Fibroblast of the aortic adventitia (primary cell): ENCODE measurements around the gene UBE2M. TPM values are rescaled to one million over a fixed set of nuclear protein-coding genes. Genes with fewer than 3 reads are reported as not detected.

Source experiments
- DNase-seq: peaks from one replicate; pipeline ENCODE4 v3.0.0-alpha.2; 2010; ENCODE audit warnings: low read depth
- H3K4me3 ChIP-seq: 2 replicates; pipeline ENCODE4 v1.5.1; 2011; ENCODE audit warnings: low read depth, mild to moderate bottlenecking, control low read depth, low read length, moderate library complexity
- CTCF ChIP-seq: IDR thresholded peaks from 2 replicates; pipeline ENCODE4 v1.5.1; 2011; ENCODE audit warnings: mild to moderate bottlenecking, low read length, control low read depth, inconsistent platforms; ENCODE audit not compliant: insufficient read depth
- total RNA-seq: library from RNA; depleted of rRNA; stranded (reverse); fragments of >200 nt; gene quantifications from 2 replicates; pipeline ENCODE4 v1.2.3, GENCODE V29; 2012; ENCODE audit warnings: low replicate concordance

The UBE2M gene
- total RNA-seq, 1 donor, result 55.1 TPM

- TF ChIP-seq CTCF, result no peak
- DNase-seq, result no peak
- H3K4me3 ChIP-seq, result peak overlapping the region; percentile 78
Observed at GRCh38 chr19:58553799-58554493, 4.5 kb downstream of the UBE2M start.

GRCh38 chr19:58552655-58553054 is 5.8 kb downstream of the UBE2M start:
- TF ChIP-seq CTCF, result no peak
- no peak overlapping the region for H3K4me3 ChIP-seq
- no peak for DNase-seq

- no peak for TF ChIP-seq CTCF
- H3K4me3 ChIP-seq, result no peak overlapping the region
- no peak for DNase-seq
Observed at GRCh38 chr19:58551577-58552471, 6.6 kb downstream of the UBE2M start.

- TF ChIP-seq CTCF, result no peak
- no peak overlapping the region for H3K4me3 ChIP-seq
- no peak for DNase-seq
Observed at GRCh38 chr19:58551123-58551497, 7.3 kb downstream of the UBE2M start.

- DNase-seq, result no peak
- TF ChIP-seq CTCF, result no peak
- H3K4me3 ChIP-seq, result no peak overlapping the region
Observed at GRCh38 chr19:58550362-58551122, 7.9 kb downstream of the UBE2M start.

- H3K4me3 ChIP-seq, result no peak overlapping the region
- TF ChIP-seq CTCF, result no peak
- no peak for DNase-seq
Observed at GRCh38 chr19:58549664-58550361, 8.6 kb downstream of the UBE2M start.
